HepG2 (cell line): Measurements from ENCODE around the gene CNTF. TPM values are rescaled to one million over a fixed set of nuclear protein-coding genes. Genes with fewer than 3 reads are reported as not detected.

Experiments
- AKAP8 ChIP-seq: sonication (generic); formaldehyde crosslinking; IDR thresholded peaks from 2 replicates; pipeline ENCODE4 v1.5.1; 2020; ENCODE audit warnings: mild to moderate bottlenecking, missing genetic modification reagents
- ASH2L ChIP-seq: fragments of 300-600, 200-600 bp; sonication (generic); IDR thresholded peaks from 2 replicates; pipeline ENCODE4 v1.7.0; 2017; ENCODE audit warnings: low read depth, mild to moderate bottlenecking, moderate library complexity, mixed read lengths, low read length; ENCODE audit not compliant: insufficient read length
- ELF4 ChIP-seq: sonication (generic); formaldehyde crosslinking; IDR thresholded peaks from 2 replicates; pipeline ENCODE4 v1.5.0; 2020; ENCODE audit warnings: missing genetic modification reagents, mild to moderate bottlenecking, moderate library complexity, borderline replicate concordance
- ERF ChIP-seq: IDR thresholded peaks from 2 replicates; pipeline ENCODE4 v1.6.1; 2018; ENCODE audit warnings: missing biosample characterization, missing genetic modification reagents
- HCFC1 ChIP-seq: fragments of 150-350 bp; IDR thresholded peaks from 2 replicates; pipeline ENCODE4 v1.6.1; 2014; ENCODE audit warnings: low read depth, low read length
- MXD4 ChIP-seq: IDR thresholded peaks from 2 replicates; pipeline ENCODE4 v1.6.1; 2016; ENCODE audit warnings: mild to moderate bottlenecking, missing biosample characterization, missing genetic modification reagents
- STAT5B ChIP-seq: sonication (generic); formaldehyde crosslinking; IDR thresholded peaks from 2 replicates; pipeline ENCODE4 v1.4.0; 2020; ENCODE audit warnings: missing genetic modification reagents
- XBP1 ChIP-seq: sonication (generic); formaldehyde crosslinking; IDR thresholded peaks from 2 replicates; pipeline ENCODE4 v1.5.0; 2020; ENCODE audit warnings: missing genetic modification reagents
- ZNF207 ChIP-seq: fragments of 450-650 bp; IDR thresholded peaks from 2 replicates; pipeline ENCODE4 v1.6.1; 2016; ENCODE audit warnings: antibody characterized with exemption, borderline replicate concordance
- ZNF383 ChIP-seq: sonication (generic); formaldehyde crosslinking; IDR thresholded peaks from 2 replicates; pipeline ENCODE4 v1.4.0; 2020; ENCODE audit warnings: missing genetic modification reagents, mild to moderate bottlenecking, borderline replicate concordance
- ZNF430 ChIP-seq: sonication (generic); formaldehyde crosslinking; IDR thresholded peaks from 2 replicates; pipeline ENCODE4 v1.9.0; 2021; ENCODE audit warnings: mild to moderate bottlenecking, missing genetic modification reagents
- ZNF782 ChIP-seq: sonication (generic); formaldehyde crosslinking; IDR thresholded peaks from 2 replicates; pipeline ENCODE4 v1.4.0; 2020; ENCODE audit warnings: missing genetic modification reagents, mild to moderate bottlenecking, borderline replicate concordance
- polyA plus RNA-seq, 8 experiments: library from polyadenylated mRNA; depleted of rRNA in 3 of 8; stranded (reverse) in 7 of 8; unstranded in 1 of 8; fragments of >200 nt; fragmentation: Illumina TruSeq in 4 of 8; extraction: Trizol in 4 of 8; gene quantifications; 2 replicates each; pipeline versions ENCODE4 v1.2.1 to v1.2.3, GENCODE V29; 2011 to 2016; ENCODE audit warnings: low read depth in 4 of 8, missing spikeins in 1 of 8, mixed read lengths in 1 of 8; ENCODE audit not compliant: insufficient read depth in 1 of 8
- total RNA-seq, 5 experiments: library from RNA; depleted of rRNA; stranded (reverse); fragments of >200 nt; fragmentation: Illumina TruSeq; extraction: Trizol; gene quantifications; 2 replicates each; pipeline ENCODE4 v1.2.3, GENCODE V29; 2016; ENCODE audit warnings: low read depth in 1 of 5
- TF ChIP-seq, protein P1 (sequence below): sonication (generic); formaldehyde crosslinking; IDR thresholded peaks from 2 replicates; pipeline ENCODE4 v1.4.0; 2020; ENCODE audit warnings: low read depth, missing genetic modification reagents
- TF ChIP-seq, protein P2 (sequence below), 2 experiments: sonication (generic) in 1 of 2; formaldehyde crosslinking in 1 of 2; IDR thresholded peaks; 2 replicates each; pipeline versions ENCODE4 v1.4.0 to v1.6.1; 2016 to 2020; ENCODE audit warnings: borderline replicate concordance in 1 of 2, low read depth in 1 of 2, mild to moderate bottlenecking in 1 of 2, missing genetic modification reagents in 1 of 2
- TF ChIP-seq, protein P3 (sequence below): sonication (generic); formaldehyde crosslinking; IDR thresholded peaks from 2 replicates; pipeline ENCODE4 v1.4.0; 2020; ENCODE audit warnings: missing genetic modification reagents, mild to moderate bottlenecking, borderline replicate concordance
- TF ChIP-seq, protein P4 (sequence below): sonication (generic); formaldehyde crosslinking; IDR thresholded peaks from 2 replicates; pipeline ENCODE4 v1.5.0; 2020; ENCODE audit warnings: mild to moderate bottlenecking, missing genetic modification reagents
- TF ChIP-seq, protein P5 (sequence below): sonication (generic); formaldehyde crosslinking; IDR thresholded peaks from 2 replicates; pipeline ENCODE4 v1.5.0; 2020; ENCODE audit warnings: missing genetic modification reagents

The CNTF gene
- total and polyA plus RNA-seq, 2 of the 13 experiments (the other 11 are each of a cell fraction or from before 2014, with no cell fraction given), result 0.51 to 2.3 TPM

DNA sequence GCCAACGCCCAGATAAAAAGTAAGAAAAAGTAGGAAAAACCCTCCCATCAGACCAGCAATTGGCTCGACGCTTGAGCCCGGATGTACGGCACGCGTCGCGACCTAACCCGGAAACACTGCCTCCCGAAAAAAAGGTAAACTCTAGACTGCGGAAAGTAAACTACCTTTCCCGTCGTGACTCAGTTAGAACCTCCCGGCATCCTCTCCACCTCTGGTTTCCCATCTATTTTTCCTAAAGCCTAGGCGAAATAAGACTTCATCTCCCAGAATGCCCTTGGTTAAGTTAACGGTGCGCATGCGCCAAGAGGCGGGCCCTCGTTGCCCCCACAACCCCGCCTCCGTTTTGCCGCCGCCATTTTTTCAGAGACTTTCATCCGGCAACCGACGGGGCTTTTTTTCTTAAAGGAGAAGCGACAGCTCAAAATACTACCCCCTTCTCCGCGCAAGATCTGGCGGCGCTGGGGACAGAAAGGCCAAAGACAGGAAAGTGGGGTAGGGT, 44.3 kb upstream of the CNTF start (continued):
- no peak for TF ChIP-seq MXD4 (CRISPR knock-in tag)
- TF ChIP-seq ZNF430 (CRISPR knock-in tag), result no peak
- TF ChIP-seq STAT5B (CRISPR knock-in tag), result no peak
- TF ChIP-seq, protein P1, sequence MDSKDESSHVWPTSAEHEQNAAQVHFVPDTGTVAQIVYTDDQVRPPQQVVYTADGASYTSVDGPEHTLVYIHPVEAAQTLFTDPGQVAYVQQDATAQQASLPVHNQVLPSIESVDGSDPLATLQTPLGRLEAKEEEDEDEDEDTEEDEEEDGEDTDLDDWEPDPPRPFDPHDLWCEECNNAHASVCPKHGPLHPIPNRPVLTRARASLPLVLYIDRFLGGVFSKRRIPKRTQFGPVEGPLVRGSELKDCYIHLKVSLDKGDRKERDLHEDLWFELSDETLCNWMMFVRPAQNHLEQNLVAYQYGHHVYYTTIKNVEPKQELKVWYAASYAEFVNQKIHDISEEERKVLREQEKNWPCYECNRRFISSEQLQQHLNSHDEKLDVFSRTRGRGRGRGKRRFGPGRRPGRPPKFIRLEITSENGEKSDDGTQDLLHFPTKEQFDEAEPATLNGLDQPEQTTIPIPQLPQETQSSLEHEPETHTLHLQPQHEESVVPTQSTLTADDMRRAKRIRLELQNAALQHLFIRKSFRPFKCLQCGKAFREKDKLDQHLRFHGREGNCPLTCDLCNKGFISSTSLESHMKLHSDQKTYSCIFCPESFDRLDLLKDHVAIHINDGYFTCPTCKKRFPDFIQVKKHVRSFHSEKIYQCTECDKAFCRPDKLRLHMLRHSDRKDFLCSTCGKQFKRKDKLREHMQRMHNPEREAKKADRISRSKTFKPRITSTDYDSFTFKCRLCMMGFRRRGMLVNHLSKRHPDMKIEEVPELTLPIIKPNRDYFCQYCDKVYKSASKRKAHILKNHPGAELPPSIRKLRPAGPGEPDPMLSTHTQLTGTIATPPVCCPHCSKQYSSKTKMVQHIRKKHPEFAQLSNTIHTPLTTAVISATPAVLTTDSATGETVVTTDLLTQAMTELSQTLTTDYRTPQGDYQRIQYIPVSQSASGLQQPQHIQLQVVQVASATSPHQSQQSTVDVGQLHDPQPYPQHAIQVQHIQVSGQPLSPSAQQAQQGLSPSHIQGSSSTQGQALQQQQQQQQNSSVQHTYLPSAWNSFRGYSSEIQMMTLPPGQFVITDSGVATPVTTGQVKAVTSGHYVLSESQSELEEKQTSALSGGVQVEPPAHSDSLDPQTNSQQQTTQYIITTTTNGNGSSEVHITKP (CRISPR knock-in tag), result 0 out of 2 replicates have a peak, but pooled peaks have one; percentile 15
- TF ChIP-seq ERF (CRISPR knock-in tag), result no peak; the same call in 1 of the 2 replicates
- TF ChIP-seq XBP1 (CRISPR knock-in tag), result no peak
- no peak for TF ChIP-seq AKAP8
- TF ChIP-seq ZNF782 (CRISPR knock-in tag), result no peak
- TF ChIP-seq ELF4 (CRISPR knock-in tag), result no peak
- TF ChIP-seq, protein P2, sequence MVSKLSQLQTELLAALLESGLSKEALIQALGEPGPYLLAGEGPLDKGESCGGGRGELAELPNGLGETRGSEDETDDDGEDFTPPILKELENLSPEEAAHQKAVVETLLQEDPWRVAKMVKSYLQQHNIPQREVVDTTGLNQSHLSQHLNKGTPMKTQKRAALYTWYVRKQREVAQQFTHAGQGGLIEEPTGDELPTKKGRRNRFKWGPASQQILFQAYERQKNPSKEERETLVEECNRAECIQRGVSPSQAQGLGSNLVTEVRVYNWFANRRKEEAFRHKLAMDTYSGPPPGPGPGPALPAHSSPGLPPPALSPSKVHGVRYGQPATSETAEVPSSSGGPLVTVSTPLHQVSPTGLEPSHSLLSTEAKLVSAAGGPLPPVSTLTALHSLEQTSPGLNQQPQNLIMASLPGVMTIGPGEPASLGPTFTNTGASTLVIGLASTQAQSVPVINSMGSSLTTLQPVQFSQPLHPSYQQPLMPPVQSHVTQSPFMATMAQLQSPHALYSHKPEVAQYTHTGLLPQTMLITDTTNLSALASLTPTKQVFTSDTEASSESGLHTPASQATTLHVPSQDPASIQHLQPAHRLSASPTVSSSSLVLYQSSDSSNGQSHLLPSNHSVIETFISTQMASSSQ (IDR thresholded peaks at IDR 0.05; ENCODE audit: low read depth), result peak; percentile 48
- TF ChIP-seq, protein P2 (CRISPR knock-in tag; IDR thresholded peaks at IDR 0.05; ENCODE audit: borderline replicate concordance), result 0 out of 2 replicates have a peak, but pooled peaks have one; percentile 10
- TF ChIP-seq ZNF207, result no peak
- TF ChIP-seq, protein P3, sequence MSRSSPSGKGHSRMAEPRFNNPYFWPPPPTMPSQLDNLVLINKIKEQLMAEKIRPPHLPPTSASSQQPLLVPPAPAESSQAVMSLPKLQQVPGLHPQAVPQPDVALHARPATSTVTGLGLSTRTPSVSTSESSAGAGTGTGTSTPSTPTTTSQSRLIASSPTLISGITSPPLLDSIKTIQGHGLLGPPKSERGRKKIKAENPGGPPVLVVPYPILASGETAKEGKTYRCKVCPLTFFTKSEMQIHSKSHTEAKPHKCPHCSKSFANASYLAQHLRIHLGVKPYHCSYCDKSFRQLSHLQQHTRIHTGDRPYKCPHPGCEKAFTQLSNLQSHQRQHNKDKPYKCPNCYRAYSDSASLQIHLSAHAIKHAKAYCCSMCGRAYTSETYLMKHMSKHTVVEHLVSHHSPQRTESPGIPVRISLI, result peak; percentile 94
- TF ChIP-seq, protein P4, sequence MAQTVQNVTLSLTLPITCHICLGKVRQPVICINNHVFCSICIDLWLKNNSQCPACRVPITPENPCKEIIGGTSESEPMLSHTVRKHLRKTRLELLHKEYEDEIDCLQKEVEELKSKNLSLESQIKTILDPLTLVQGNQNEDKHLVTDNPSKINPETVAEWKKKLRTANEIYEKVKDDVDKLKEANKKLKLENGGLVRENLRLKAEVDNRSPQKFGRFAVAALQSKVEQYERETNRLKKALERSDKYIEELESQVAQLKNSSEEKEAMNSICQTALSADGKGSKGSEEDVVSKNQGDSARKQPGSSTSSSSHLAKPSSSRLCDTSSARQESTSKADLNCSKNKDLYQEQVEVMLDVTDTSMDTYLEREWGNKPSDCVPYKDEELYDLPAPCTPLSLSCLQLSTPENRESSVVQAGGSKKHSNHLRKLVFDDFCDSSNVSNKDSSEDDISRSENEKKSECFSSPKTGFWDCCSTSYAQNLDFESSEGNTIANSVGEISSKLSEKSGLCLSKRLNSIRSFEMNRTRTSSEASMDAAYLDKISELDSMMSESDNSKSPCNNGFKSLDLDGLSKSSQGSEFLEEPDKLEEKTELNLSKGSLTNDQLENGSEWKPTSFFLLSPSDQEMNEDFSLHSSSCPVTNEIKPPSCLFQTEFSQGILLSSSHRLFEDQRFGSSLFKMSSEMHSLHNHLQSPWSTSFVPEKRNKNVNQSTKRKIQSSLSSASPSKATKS, result 0 out of 2 replicates have a peak, but pooled peaks have one; percentile 36
- peak; percentile 91 for TF ChIP-seq ASH2L
- TF ChIP-seq HCFC1, result peak; percentile 83
- TF ChIP-seq, protein P5, sequence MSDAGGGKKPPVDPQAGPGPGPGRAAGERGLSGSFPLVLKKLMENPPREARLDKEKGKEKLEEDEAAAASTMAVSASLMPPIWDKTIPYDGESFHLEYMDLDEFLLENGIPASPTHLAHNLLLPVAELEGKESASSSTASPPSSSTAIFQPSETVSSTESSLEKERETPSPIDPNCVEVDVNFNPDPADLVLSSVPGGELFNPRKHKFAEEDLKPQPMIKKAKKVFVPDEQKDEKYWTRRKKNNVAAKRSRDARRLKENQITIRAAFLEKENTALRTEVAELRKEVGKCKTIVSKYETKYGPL (CRISPR knock-in tag), result no peak
- no peak for TF ChIP-seq ZNF383 (CRISPR knock-in tag)
